Cardiac ventricle fibroblast (primary cell): Measurements from ENCODE around the gene GUCY1B1. TPM values are rescaled to one million over a fixed set of nuclear protein-coding genes. Genes with fewer than 3 reads are reported as not detected.

ENCODE experiments used
- total RNA-seq: library from RNA; depleted of rRNA; stranded (reverse); fragments of >200 nt; gene quantifications from 2 replicates; pipeline ENCODE4 v1.2.3, GENCODE V29; 2015

The GUCY1B1 gene
- 6.8 and 8.5 TPM in 2 replicates for total RNA-seq

DNA sequence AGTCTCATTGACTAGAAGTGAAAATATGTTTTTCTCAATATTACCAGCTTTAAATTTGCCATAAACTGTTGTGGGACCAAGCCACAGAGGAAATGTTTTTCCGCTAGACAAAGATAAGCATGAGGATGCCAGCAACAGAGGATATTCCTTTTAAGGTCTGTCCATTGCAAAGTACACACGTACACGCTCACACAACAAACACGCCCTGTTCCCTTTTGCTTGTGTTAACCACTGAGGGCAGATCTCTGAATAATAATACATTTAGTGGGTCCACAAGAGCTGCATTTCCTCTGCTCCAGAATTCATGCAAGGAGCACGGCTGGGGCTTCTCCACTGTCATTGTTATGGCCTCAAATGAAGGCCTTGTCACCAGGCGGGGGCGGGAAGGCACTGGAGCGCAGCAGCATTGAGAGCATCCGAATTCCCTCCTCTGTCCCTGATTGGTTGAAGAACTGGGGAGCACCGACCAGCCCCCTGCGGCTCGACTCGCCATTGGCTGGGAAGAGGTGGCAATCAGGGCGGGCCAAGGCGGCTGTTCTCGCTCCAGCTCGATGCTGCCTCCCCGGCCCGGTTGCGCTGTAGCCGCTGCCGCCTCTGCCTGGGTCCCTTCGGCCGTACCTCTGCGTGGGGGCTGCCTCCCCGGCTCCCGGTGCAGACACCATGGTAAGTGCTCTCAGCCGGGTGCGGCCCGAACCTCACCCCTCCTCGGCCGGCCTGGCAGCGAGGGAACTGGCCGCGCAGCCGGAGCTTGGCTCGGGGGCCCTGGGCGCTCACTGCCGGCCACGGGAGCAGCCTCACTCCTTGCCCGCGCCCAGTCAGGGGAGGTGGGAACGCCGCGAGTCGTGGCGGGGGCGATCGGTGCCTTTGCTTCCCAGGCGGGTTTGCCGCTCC lies at the start of gene GUCY1B1:
Gene GUCY1B1 (plus strand): TSS at position 541 of the 891 bp plus-strand sequence. CDS start 120 bp downstream, at position 661.

Other genes with a start within 250 kb of the GUCY1B1 start
- gene GUCY1A1, start 92.2 kb upstream of the GUCY1B1 start, total RNA-seq = 8.5 and 10.3 TPM in 2 replicates
- not detected in 2 replicates for gene ASIC5, start 107.3 kb downstream of the GUCY1B1 start, total RNA-seq
- gene TDO2, start 144.7 kb downstream of the GUCY1B1 start, total RNA-seq = 1.0 and 4.3 TPM in 2 replicates
- gene CTSO, start 194.8 kb downstream of the GUCY1B1 start, total RNA-seq = 27.5 and 28.2 TPM in 2 replicates